T-helper 2 cell treated with Interferon-gamma antibody and Interleukin-4, amounts not matched to agents 100 ng/mL and 5 ng/mL, for 36 hours (primary cell): ENCODE results near the gene C19orf25. TPM values are rescaled to one million over a fixed set of nuclear protein-coding genes. Genes with fewer than 3 reads are reported as not detected.
"Not testable (repeated sequence)": the region's sequence is repeated elsewhere in the genome, so short reads cannot be mapped to it uniquely, and the experiment has no call there.

Experiments
- intact Hi-C: fragments of 100-400 bp; cut with micrococcal nuclease; formaldehyde crosslinking; loops from one replicate; pipeline ENCODE4 v1.15.1; 2023
- total RNA-seq: library from RNA; stranded (reverse); gene quantifications from 2 replicates; pipeline ENCODE4 v1.2.3, GENCODE V29; 2022

C19orf25 gene
- total RNA-seq, 1 donor from 2014 or later = 43.3 TPM

- intact Hi-C loops = no loop called here
These were observed 2.9 kb upstream of the C19orf25 start for GRCh38 chr19:1481893-1482360.

GRCh38 chr19:1481224-1481892, 2.3 kb upstream of the C19orf25 start:
- intact Hi-C loops = no loop called here

GRCh38 chr19:1477056-1477455, 2.0 kb downstream of the C19orf25 start:
- intact Hi-C loops = not testable (repeated sequence)

GRCh38 chr19:1475751-1476437, 3.1 kb downstream of the C19orf25 start:
- intact Hi-C loops = no loop called here

GRCh38 chr19:1474765-1475351, 4.2 kb downstream of the C19orf25 start:
- intact Hi-C loops = loop anchor here (5.0 kb wide), 1 partner anchor 37 kb away; the partner anchor contains the start of gene ADAMTSL5

GRCh38 chr19:1474011-1474764, 4.8 kb downstream of the C19orf25 start:
- intact Hi-C loops = loop anchor here (5.0 kb wide), 1 partner anchor 38 kb away; the partner anchor contains the start of gene ADAMTSL5

GRCh38 chr19:1473085-1473851, 5.7 kb downstream of the C19orf25 start:
- intact Hi-C loops = loop anchor here (5.0 kb wide), 1 partner anchor 39 kb away; the partner anchor contains the start of gene ADAMTSL5

GRCh38 chr19:1472231-1473084, 6.6 kb downstream of the C19orf25 start:
- intact Hi-C loops = loop anchor here (5.0 kb wide), 1 partner anchor 40 kb away; the partner anchor contains the start of gene ADAMTSL5

- intact Hi-C loops = loop anchor here (2.0 to 5.0 kb wide), 2 partner anchors 33 to 41 kb away; partner anchors contain the start of genes ADAMTSL5 and RPS15
These were observed 7.4 kb downstream of the C19orf25 start for GRCh38 chr19:1471515-1472160.

- intact Hi-C loops = loop anchor here (2.0 to 5.0 kb wide), 2 partner anchors 32 to 41 kb away; partner anchors contain the start of genes ADAMTSL5 and RPS15
These were observed 8.0 kb downstream of the C19orf25 start for GRCh38 chr19:1471010-1471514.

- intact Hi-C loops = loop anchor here (2.0 to 5.0 kb wide), 2 partner anchors 32 to 42 kb away; partner anchors contain the start of genes ADAMTSL5 and RPS15
These were observed 8.6 kb downstream of the C19orf25 start for GRCh38 chr19:1470305-1471009.

GRCh38 chr19:1470055-1470304, 9.0 kb downstream of the C19orf25 start:
- intact Hi-C loops = loop anchor here (2.0 to 5.0 kb wide), 2 partner anchors 31 to 42 kb away; partner anchors contain the start of genes ADAMTSL5 and RPS15

- intact Hi-C loops = loop anchor here (2.0 to 10.0 kb wide), 3 partner anchors 31 to 285 kb away; partner anchors contain the start of genes ADAMTSL5, ONECUT3 and RPS15
These were observed 9.6 kb downstream of the C19orf25 start for GRCh38 chr19:1469255-1470054.

GRCh38 chr19:1468821-1469254, 10.2 kb downstream of the C19orf25 start:
- intact Hi-C loops = loop anchor here (10.0 kb wide), 1 partner anchor 286 kb away; the partner anchor contains the start of gene ONECUT3

- intact Hi-C loops = loop anchor here (10.0 kb wide), 1 partner anchor 286 kb away; the partner anchor contains the start of gene ONECUT3
These were observed 10.7 kb downstream of the C19orf25 start for GRCh38 chr19:1468274-1468820.

GRCh38 chr19:1467490-1468273, 11.3 kb downstream of the C19orf25 start:
- intact Hi-C loops = loop anchor here (10.0 kb wide), 1 partner anchor 287 kb away; the partner anchor contains the start of gene ONECUT3
